Endodermal cell (in vitro differentiated cells): ENCODE results near the gene CLIC6. TPM values are rescaled to one million over a fixed set of nuclear protein-coding genes. Genes with fewer than 3 reads are reported as not detected.

Source experiments
- DNase-seq: peaks from one replicate; pipeline ENCODE4 v3.0.0-alpha.2; 2017
- H3K27ac ChIP-seq: 2 replicates; pipeline ENCODE4 v1.5.1; 2013; ENCODE audit warnings: mild to moderate bottlenecking, low read depth, low read length, moderate library complexity
- H3K27me3 ChIP-seq: 2 replicates; pipeline ENCODE4 v1.6.1; 2013; ENCODE audit warnings: mild to moderate bottlenecking, low read length, moderate library complexity; ENCODE audit not compliant: insufficient read depth, control insufficient read depth, poor library complexity, severe bottlenecking
- H3K36me3 ChIP-seq: 2 replicates; pipeline ENCODE4 v1.7.0; 2013; ENCODE audit warnings: mild to moderate bottlenecking, low read length, moderate library complexity; ENCODE audit not compliant: control insufficient read depth, insufficient read depth
- H3K4me1 ChIP-seq: one replicate; pipeline ENCODE4 v1.7.0; 2013; ENCODE audit warnings: low read length; ENCODE audit not compliant: control insufficient read depth, insufficient read depth
- H3K4me3 ChIP-seq: 2 replicates; pipeline ENCODE4 v1.5.1; 2013; ENCODE audit warnings: mild to moderate bottlenecking, low read length, moderate library complexity
- H3K9ac ChIP-seq: 2 replicates; pipeline ENCODE4 v1.6.1; 2013; ENCODE audit warnings: mild to moderate bottlenecking, low read length, moderate library complexity; ENCODE audit not compliant: poor library complexity, severe bottlenecking; ENCODE audit errors: extremely low read depth
- H3K9me3 ChIP-seq: 2 replicates; pipeline ENCODE4 v1.6.1; 2013; ENCODE audit warnings: mild to moderate bottlenecking, low read length, moderate library complexity; ENCODE audit not compliant: control insufficient read depth
- H3K27ac Mint-ChIP-seq: 2 replicates; pipeline ENCODE4 v1.8.0; 2020; ENCODE audit warnings: mixed read lengths
- H3K27me3 Mint-ChIP-seq: 2 replicates; pipeline ENCODE4 v1.8.0; 2021; ENCODE audit warnings: mild to moderate bottlenecking, mixed read lengths; ENCODE audit not compliant: insufficient read depth
- H3K36me3 Mint-ChIP-seq: 2 replicates; pipeline ENCODE4 v1.8.0; 2020; ENCODE audit warnings: low read depth, mixed read lengths
- H3K4me1 Mint-ChIP-seq: 2 replicates; pipeline ENCODE4 v1.8.0; 2020; ENCODE audit warnings: mixed read lengths
- H3K4me3 Mint-ChIP-seq: 2 replicates; pipeline ENCODE4 v1.8.0; 2020; ENCODE audit warnings: mild to moderate bottlenecking, moderate library complexity, mixed read lengths
- H3K9me3 Mint-ChIP-seq: 2 replicates; pipeline ENCODE4 v1.8.0; 2020; ENCODE audit warnings: mild to moderate bottlenecking, mixed read lengths
- WGBS, 2 experiments: methylation state at CpG; one replicate each; pipeline versions ENCODE4 v1.1.5 to v1.1.7; 2013; ENCODE audit warnings: missing lambda C conversion rate in 2 of 2, mixed read lengths in 1 of 2; ENCODE audit not compliant: insufficient coverage in 1 of 2, insufficient read length in 1 of 2; 5-methylcytosine and 5-hydroxymethylcytosine counted together
- total RNA-seq, 2 donors: library from RNA; stranded (reverse); fragmentation: NEBNext Ultra II Directional in 1 of 2; extraction: Animal tissue kit (Norgen Biotek cat#: 25700) in 1 of 2; gene quantifications; 2 replicates in 1 of 2; 3 replicates in 1 of 2; pipeline ENCODE4 v1.2.1, GENCODE V29; 2021
- TF ChIP-seq, protein P1 (sequence below): fragments of 200-600 bp; sonication (generic); conservative IDR thresholded peaks from 2 replicates; pipeline ENCODE4 v1.5.0; 2021; ENCODE audit warnings: antibody characterized with exemption, mild to moderate bottlenecking

CLIC6 gene
- total RNA-seq, 2 donors from 2014 or later, result 1.7 to 2.4 TPM

DNA sequence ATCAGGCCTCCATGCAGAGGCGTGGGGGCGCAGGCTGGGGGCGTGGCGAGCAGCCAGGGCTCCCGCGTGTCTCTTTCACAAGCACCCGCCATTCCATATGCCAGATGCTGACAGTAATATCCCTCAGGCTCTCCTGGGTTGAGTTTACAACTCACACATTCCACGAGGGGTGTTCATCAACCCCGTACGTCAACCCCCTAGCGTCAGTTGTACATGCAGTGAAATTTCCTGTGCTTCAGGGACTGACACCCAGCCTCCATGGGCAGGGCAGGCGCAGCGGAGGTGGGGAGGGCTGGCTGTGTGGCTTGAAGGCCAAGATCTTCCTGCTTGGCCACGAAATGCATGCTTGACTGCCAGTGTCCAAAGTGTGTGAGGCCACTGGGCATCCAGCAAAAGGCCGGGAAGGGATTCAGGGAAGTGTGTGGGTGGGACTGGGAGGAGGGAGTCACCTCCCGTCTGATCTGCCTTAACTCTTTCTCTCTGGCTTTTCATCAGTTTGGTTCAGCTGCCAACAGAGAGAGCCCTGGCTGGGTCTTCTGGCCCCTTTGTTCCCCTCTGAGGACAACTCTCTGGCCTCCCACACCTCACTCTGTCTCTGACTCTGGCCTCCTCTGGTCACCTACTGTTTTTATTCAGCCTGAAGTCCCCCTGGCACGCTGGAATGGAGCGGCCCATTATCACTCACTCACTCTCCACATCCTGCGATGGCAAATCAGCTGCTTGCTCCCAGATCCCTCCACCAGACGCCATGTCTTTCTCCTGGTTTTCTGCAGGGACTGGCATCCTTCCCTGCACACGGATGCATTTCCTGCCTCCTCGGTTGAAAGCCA is 33.8 kb downstream of the CLIC6 start:
- TF ChIP-seq, protein P1, sequence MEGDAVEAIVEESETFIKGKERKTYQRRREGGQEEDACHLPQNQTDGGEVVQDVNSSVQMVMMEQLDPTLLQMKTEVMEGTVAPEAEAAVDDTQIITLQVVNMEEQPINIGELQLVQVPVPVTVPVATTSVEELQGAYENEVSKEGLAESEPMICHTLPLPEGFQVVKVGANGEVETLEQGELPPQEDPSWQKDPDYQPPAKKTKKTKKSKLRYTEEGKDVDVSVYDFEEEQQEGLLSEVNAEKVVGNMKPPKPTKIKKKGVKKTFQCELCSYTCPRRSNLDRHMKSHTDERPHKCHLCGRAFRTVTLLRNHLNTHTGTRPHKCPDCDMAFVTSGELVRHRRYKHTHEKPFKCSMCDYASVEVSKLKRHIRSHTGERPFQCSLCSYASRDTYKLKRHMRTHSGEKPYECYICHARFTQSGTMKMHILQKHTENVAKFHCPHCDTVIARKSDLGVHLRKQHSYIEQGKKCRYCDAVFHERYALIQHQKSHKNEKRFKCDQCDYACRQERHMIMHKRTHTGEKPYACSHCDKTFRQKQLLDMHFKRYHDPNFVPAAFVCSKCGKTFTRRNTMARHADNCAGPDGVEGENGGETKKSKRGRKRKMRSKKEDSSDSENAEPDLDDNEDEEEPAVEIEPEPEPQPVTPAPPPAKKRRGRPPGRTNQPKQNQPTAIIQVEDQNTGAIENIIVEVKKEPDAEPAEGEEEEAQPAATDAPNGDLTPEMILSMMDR, result no peak
- DNase-seq, result peak; percentile 53
- no peak overlapping the region for H3K9ac ChIP-seq
- no peaks in the 10 kb centered on the region for H3K4me1 ChIP-seq
- H3K27me3 ChIP-seq, result no peaks in the 10 kb centered on the region
- H3K36me3 Mint-ChIP-seq, result no peaks in the 10 kb centered on the region
- no peak overlapping the region for H3K4me3 Mint-ChIP-seq
- no peak overlapping the region for H3K27ac ChIP-seq
- no peak overlapping the region for H3K4me3 ChIP-seq
- no peak overlapping the region for H3K27ac Mint-ChIP-seq
- H3K27me3 Mint-ChIP-seq, result no peaks in the 10 kb centered on the region
- H3K36me3 ChIP-seq, result no peaks in the 10 kb centered on the region
- WGBS, 2 experiments, result 92 to 93% methylated on average over 16 to 22 of the region's 22 CpGs
- no peaks in the 10 kb centered on the region for H3K9me3 Mint-ChIP-seq
- H3K9me3 ChIP-seq, result no peaks in the 10 kb centered on the region
- H3K4me1 Mint-ChIP-seq, result peaks cover 5% of the 10 kb centered on the region

DNA sequence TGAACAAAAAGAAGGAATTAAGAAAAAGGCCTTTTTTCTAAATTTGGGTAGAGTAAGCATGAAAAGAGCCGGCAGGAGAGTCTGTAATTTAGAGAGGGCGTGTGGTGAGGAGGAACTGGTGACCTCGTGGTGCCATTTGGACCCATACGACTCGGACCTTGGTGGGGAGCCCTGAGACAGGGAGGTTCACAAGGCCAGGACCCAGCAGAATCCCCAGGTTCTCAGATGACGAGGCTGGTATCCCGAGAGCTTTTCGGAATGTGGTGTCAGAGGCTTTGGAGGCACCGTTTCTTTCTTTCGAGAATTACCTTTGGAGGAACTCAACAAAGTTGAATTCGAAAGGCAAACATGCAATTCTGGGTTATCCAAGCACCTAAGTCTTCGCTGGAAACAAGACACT is 34.8 kb downstream of the CLIC6 start:
- Histone ChIP-seq H3K4me3 (no peak overlapping the region), H3K27ac (no peak overlapping the region), H3K27me3 (no peaks in the 10 kb centered on the region), H3K9me3 (no peaks in the 10 kb centered on the region), H3K36me3 (no peaks in the 10 kb centered on the region), H3K9ac (no peak overlapping the region), H3K4me1 (no peaks in the 10 kb centered on the region)
- no peaks in the 10 kb centered on the region for H3K9me3 Mint-ChIP-seq
- no peaks in the 10 kb centered on the region for H3K4me1 Mint-ChIP-seq
- no peak overlapping the region for H3K4me3 Mint-ChIP-seq
- 94 to 96% methylated on average over 11 to 12 of the region's 12 CpGs for whole genome bisulfite sequencing, 2 experiments
- no peak overlapping the region for H3K27ac Mint-ChIP-seq
- TF ChIP-seq, protein P1, result no peak
- no peaks in the 10 kb centered on the region for H3K36me3 Mint-ChIP-seq
- no peak for DNase-seq
- peaks cover 3% of the 10 kb centered on the region for H3K27me3 Mint-ChIP-seq

DNA sequence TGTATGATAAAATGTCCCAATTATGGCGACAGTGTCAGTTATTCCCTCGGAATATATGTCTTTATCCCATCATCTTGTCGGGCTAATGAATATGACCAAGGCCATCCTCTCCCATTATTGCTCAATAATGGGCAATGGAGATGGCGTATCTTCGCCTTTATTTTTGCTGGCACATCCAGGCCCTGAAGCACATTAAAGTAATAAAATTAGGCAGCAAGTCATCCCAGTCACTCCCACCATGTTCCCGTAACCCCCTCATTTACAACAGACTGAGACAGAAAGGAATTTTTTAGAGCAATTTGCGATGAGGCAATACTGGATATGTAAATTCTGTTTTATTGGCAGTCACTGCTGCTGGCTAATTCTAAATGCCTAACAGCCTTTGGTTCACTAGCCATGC is 35.3 kb downstream of the CLIC6 start:
- Mint-ChIP-seq H3K27me3 (peaks cover 3% of the 10 kb centered on the region), H3K4me1 (no peaks in the 10 kb centered on the region), H3K4me3 (no peak overlapping the region), H3K9me3 (no peaks in the 10 kb centered on the region), H3K27ac (no peak overlapping the region), H3K36me3 (no peaks in the 10 kb centered on the region)
- H3K27ac ChIP-seq, result no peak overlapping the region
- TF ChIP-seq, protein P1, result no peak
- no peaks in the 10 kb centered on the region for H3K9me3 ChIP-seq
- no peak for DNase-seq
- no peaks in the 10 kb centered on the region for H3K4me1 ChIP-seq
- WGBS, 2 experiments, result 88 to 96% methylated on average over 7 of the region's 7 CpGs
- H3K36me3 ChIP-seq, result no peaks in the 10 kb centered on the region
- no peak overlapping the region for H3K4me3 ChIP-seq
- no peak overlapping the region for H3K9ac ChIP-seq
- H3K27me3 ChIP-seq, result no peaks in the 10 kb centered on the region
